SHP77 treated with DMSO at 0.1 percent for 48 hours (cell line): ENCODE data around the gene RFWD3.

Source experiments
- DNase-seq: peaks from one replicate; lab custom pipeline; 2025; lab: John Stamatoyannopoulos, UW

RFWD3 gene

GRCh38 chr16:74623214-74623838 is 43.4 kb downstream of the RFWD3 start:
- peak; percentile 17 for DNase-seq

GRCh38 chr16:74622005-74622404 is 44.7 kb downstream of the RFWD3 start:
- DNase-seq, result no peak

- DNase-seq, result no peak
Measured at GRCh38 chr16:74617206-74617788, 49.4 kb downstream of the RFWD3 start.

GRCh38 chr16:74611721-74612120 is 55.0 kb downstream of the RFWD3 start:
- DNase-seq, result no peak

GRCh38 chr16:74608944-74609343 is 57.7 kb downstream of the RFWD3 start:
- no peak for DNase-seq

GRCh38 chr16:74608381-74608780 is 58.3 kb downstream of the RFWD3 start:
- DNase-seq, result no peak

- DNase-seq, result peak; percentile 58
Measured at GRCh38 chr16:74607962-74608356, 58.7 kb downstream of the RFWD3 start.

GRCh38 chr16:74607310-74607961 is 59.2 kb downstream of the RFWD3 start:
- DNase-seq, result peak; percentile 83

- peak; percentile 83 for DNase-seq
Measured at GRCh38 chr16:74606521-74607309, 60.0 kb downstream of the RFWD3 start, which contains the start of gene GLG1. TSS of gene GLG1 (minus strand) at chr16:74607114. CDS start at chr16:74607094, 20 bp downstream.

- no peak for DNase-seq
Measured at GRCh38 chr16:74605746-74606520, 60.7 kb downstream of the RFWD3 start.

GRCh38 chr16:74605332-74605731 is 61.3 kb downstream of the RFWD3 start:
- no peak for DNase-seq

GRCh38 chr16:74603848-74604247 is 62.8 kb downstream of the RFWD3 start:
- no peak for DNase-seq

- DNase-seq, result no peak
Measured at GRCh38 chr16:74601126-74601871, 65.4 kb downstream of the RFWD3 start.

GRCh38 chr16:74596586-74596985 is 70.1 kb downstream of the RFWD3 start:
- DNase-seq, result no peak

- no peak for DNase-seq
Measured at GRCh38 chr16:74592847-74593246, 73.8 kb downstream of the RFWD3 start.

GRCh38 chr16:74591876-74592650 is 74.6 kb downstream of the RFWD3 start:
- DNase-seq, result no peak

GRCh38 chr16:74586948-74587347 is 79.7 kb downstream of the RFWD3 start:
- no peak for DNase-seq

- DNase-seq, result no peak
Measured at GRCh38 chr16:74585846-74586443, 80.7 kb downstream of the RFWD3 start.

- no peak for DNase-seq
Measured at GRCh38 chr16:74583926-74584666, 82.6 kb downstream of the RFWD3 start.
